H1 (cell line): ENCODE results near the gene PTGIS. TPM values are rescaled to one million over a fixed set of nuclear protein-coding genes. Genes with fewer than 3 reads are reported as not detected.

Source experiments
- CTCF ChIA-PET: fragments of 300-600 bp; sonication (Branson Sonifier 250); formaldehyde crosslinking; loops from one replicate; lab custom pipeline; 2021; ENCODE audit not compliant: partially characterized antibody; lab: Charles Lee
- POLR2A ChIA-PET: fragments of 300-600 bp; sonication (Branson Sonifier 250); formaldehyde crosslinking; loops from one replicate; lab custom pipeline; 2021; ENCODE audit warnings: inconsistent platforms; ENCODE audit not compliant: partially characterized antibody; lab: Charles Lee
- DNase-seq, 2 experiments: peaks; one replicate each; pipeline versions ENCODE4 v3.0.0 to v3.0.0-alpha.2; 2010 to 2022; ENCODE audit warnings: low spot score in 2 of 2, low read depth in 1 of 2, mixed read lengths in 1 of 2
- FAIRE-seq: peaks from 2 replicates; lab custom pipeline; 2011; peaks lifted over from hg19 to GRCh38; lab: Jason Lieb, UNC
- H2AFZ ChIP-seq: 2 replicates; pipeline ENCODE4 v1.8.1; 2012; ENCODE audit warnings: low read length, inconsistent platforms
- H2AK5ac ChIP-seq: 2 replicates; pipeline ENCODE4 v1.6.1; 2013; ENCODE audit warnings: low read depth, low read length
- H2BK120ac ChIP-seq: replicated peaks from 2 replicates; pipeline ENCODE3; 2013; ENCODE audit warnings: low read depth, low read length, inconsistent platforms
- H2BK12ac ChIP-seq: 2 replicates; pipeline ENCODE4 v1.6.1; 2013; ENCODE audit warnings: low read depth, low read length
- H2BK15ac ChIP-seq: 2 replicates; pipeline ENCODE4 v1.6.1; 2013; ENCODE audit warnings: low read length
- H2BK20ac ChIP-seq: 2 replicates; pipeline ENCODE4 v1.6.1; 2013; ENCODE audit warnings: low read length
- H2BK5ac ChIP-seq: 2 replicates; pipeline ENCODE4 v1.6.1; 2013; ENCODE audit warnings: low read depth, low read length
- H3K14ac ChIP-seq: 2 replicates; pipeline ENCODE4 v1.6.1; 2013; ENCODE audit warnings: inconsistent platforms; ENCODE audit not compliant: insufficient read length
- H3K18ac ChIP-seq: 2 replicates; pipeline ENCODE4 v1.6.1; 2013; ENCODE audit warnings: low read length; ENCODE audit errors: extremely low read depth
- H3K23ac ChIP-seq: 2 replicates; pipeline ENCODE4 v1.6.1; 2013; ENCODE audit warnings: inconsistent platforms; ENCODE audit not compliant: insufficient read length
- H3K23me2 ChIP-seq: 2 replicates; pipeline ENCODE4 v1.6.1; 2013; ENCODE audit warnings: low read depth, low read length
- H3K27ac ChIP-seq: 2 replicates; pipeline ENCODE4 v1.6.1; 2011; ENCODE audit warnings: low read depth, low read length, inconsistent platforms
- H3K27me3 ChIP-seq, 4 experiments: replicated peaks in 1 of 4; 1 replicate in 1 of 4; 2 replicates in 3 of 4; pipeline versions ENCODE4 v1.6.1 to v1.8.1; 2011 to 2013; ENCODE audit warnings: low read length in 3 of 4, mild to moderate bottlenecking in 3 of 4, inconsistent platforms in 2 of 4, mixed read lengths in 2 of 4, moderate library complexity in 1 of 4; ENCODE audit not compliant: control insufficient read depth in 3 of 4, insufficient read depth in 3 of 4; ENCODE audit errors: extremely low read depth in 1 of 4
- H3K36me3 ChIP-seq, 4 experiments: 2 replicates each; pipeline versions ENCODE4 v1.6.1 to v1.8.1; 2011 to 2013; ENCODE audit warnings: mild to moderate bottlenecking in 4 of 4, low read length in 3 of 4, moderate library complexity in 2 of 4, control low read depth in 1 of 4, inconsistent platforms in 1 of 4; ENCODE audit not compliant: insufficient read depth in 4 of 4, control insufficient read depth in 2 of 4
- H3K4ac ChIP-seq: replicated peaks from 2 replicates; pipeline ENCODE3; 2013; ENCODE audit warnings: low read length, low read depth, mixed read lengths, inconsistent platforms; ENCODE audit not compliant: insufficient read length
- H3K4me1 ChIP-seq, 4 experiments: replicated peaks in 1 of 4; 1 replicate in 1 of 4; 2 replicates in 3 of 4; pipeline versions ENCODE4 v1.6.1 to v1.8.1; 2011 to 2013; ENCODE audit warnings: low read length in 3 of 4, inconsistent platforms in 2 of 4, mixed read lengths in 1 of 4; ENCODE audit not compliant: insufficient read depth in 4 of 4, control insufficient read depth in 3 of 4
- H3K4me2 ChIP-seq, 2 experiments: 2 replicates each; pipeline versions ENCODE4 v1.6.1 to v1.8.1; 2011 to 2013; ENCODE audit warnings: low read depth in 2 of 2, low read length in 2 of 2, control low read depth in 1 of 2, inconsistent platforms in 1 of 2, mild to moderate bottlenecking in 1 of 2; ENCODE audit not compliant: insufficient read depth in 1 of 2
- H3K4me3 ChIP-seq, 4 experiments: fragments of 200-600, 300-600 bp in 1 of 4; sonication (generic), shearing (Covaris generic), sonication (Bioruptor Twin) in 1 of 4; 2 replicates each; pipeline versions ENCODE4 v1.5.1 to v1.8.1; 2011 to 2016; ENCODE audit warnings: low read length in 4 of 4, low read depth in 3 of 4, control low read depth in 2 of 4, inconsistent platforms in 2 of 4, mild to moderate bottlenecking in 2 of 4, mixed read lengths in 1 of 4, moderate library complexity in 1 of 4; ENCODE audit not compliant: insufficient read depth in 2 of 4; ENCODE audit errors: extremely low read depth in 1 of 4
- H3K56ac ChIP-seq: replicated peaks from 2 replicates; pipeline ENCODE3; 2013; ENCODE audit warnings: low read depth, mild to moderate bottlenecking, mixed read lengths, low read length, inconsistent platforms; ENCODE audit not compliant: insufficient read length
- H3K79me1 ChIP-seq: 2 replicates; pipeline ENCODE4 v1.6.1; 2013; ENCODE audit warnings: low read depth, low read length, control low read depth
- H3K79me2 ChIP-seq, 2 experiments: 2 replicates each; pipeline versions ENCODE4 v1.6.1 to v1.8.1; 2012 to 2013; ENCODE audit warnings: low read length in 2 of 2, mild to moderate bottlenecking in 2 of 2, inconsistent platforms in 1 of 2; ENCODE audit not compliant: insufficient read depth in 2 of 2, control insufficient read depth in 1 of 2
- H3K9ac ChIP-seq, 4 experiments: replicated peaks in 1 of 4; 1 replicate in 1 of 4; 2 replicates in 3 of 4; pipeline versions ENCODE4 v1.6.1 to v1.8.1; 2011 to 2013; ENCODE audit warnings: low read depth in 3 of 4, low read length in 3 of 4, control low read depth in 2 of 4, mild to moderate bottlenecking in 2 of 4, moderate library complexity in 2 of 4, inconsistent platforms in 1 of 4; ENCODE audit errors: extremely low read depth in 1 of 4
- H3K9me3 ChIP-seq, 2 experiments: 2 replicates each; pipeline versions ENCODE4 v1.6.1 to v1.8.1; 2012 to 2013; ENCODE audit warnings: mild to moderate bottlenecking in 2 of 2, moderate library complexity in 2 of 2, control low read depth in 1 of 2, inconsistent platforms in 1 of 2, low read depth in 1 of 2, low read length in 1 of 2, mixed read lengths in 1 of 2; ENCODE audit not compliant: insufficient read depth in 2 of 2
- H4K20me1 ChIP-seq, 2 experiments: replicated peaks in 1 of 2; 2 replicates each; pipeline versions ENCODE3 to v1.8.1; 2011 to 2013; ENCODE audit warnings: inconsistent platforms in 2 of 2, low read length in 2 of 2, mild to moderate bottlenecking in 1 of 2; ENCODE audit not compliant: insufficient read depth in 2 of 2, control insufficient read depth in 1 of 2
- H4K5ac ChIP-seq: 2 replicates; pipeline ENCODE4 v1.6.1; 2013; ENCODE audit warnings: low read length, low read depth, mixed read lengths, inconsistent platforms; ENCODE audit not compliant: insufficient read length
- H4K8ac ChIP-seq: 2 replicates; pipeline ENCODE4 v1.8.0; 2013; ENCODE audit warnings: mild to moderate bottlenecking, moderate library complexity, low read length, inconsistent platforms; ENCODE audit not compliant: insufficient read depth; ENCODE audit errors: extremely low read depth
- H4K91ac ChIP-seq: replicated peaks from 2 replicates; pipeline ENCODE3; 2013; ENCODE audit warnings: low read length, mixed read lengths, inconsistent platforms; ENCODE audit not compliant: insufficient read length
- ASH2L ChIP-seq: fragments of 200-600, 300-600 bp; sonication (generic); IDR thresholded peaks from one replicate; pipeline ENCODE4 v1.7.1; 2017; ENCODE audit warnings: low read length
- BCL11A ChIP-seq, 2 experiments: IDR thresholded peaks; one replicate each; pipeline ENCODE4 v1.6.1; 2011; ENCODE audit warnings: low read depth in 2 of 2, low read length in 2 of 2, mild to moderate bottlenecking in 2 of 2
- CEBPB ChIP-seq: IDR thresholded peaks from 2 replicates; pipeline ENCODE4 v1.6.1; 2012; ENCODE audit warnings: low read depth, low read length
- EZH2 ChIP-seq: fragments of 200-600 bp; sonication (generic); IDR thresholded peaks from 2 replicates; pipeline ENCODE4 v1.7.1; 2012; ENCODE audit warnings: low read depth, mild to moderate bottlenecking, moderate library complexity, low read length, inconsistent platforms; ENCODE audit not compliant: severe bottlenecking
- JUND ChIP-seq: IDR thresholded peaks from 2 replicates; pipeline ENCODE4 v1.6.1; 2011; ENCODE audit warnings: mild to moderate bottlenecking, improper control_type of control experiment, low read length
- MAX ChIP-seq: IDR thresholded peaks from 2 replicates; pipeline ENCODE4 v1.6.1; 2012; ENCODE audit warnings: inconsistent platforms
- NRF1 ChIP-seq: IDR thresholded peaks from 2 replicates; pipeline ENCODE4 v1.6.1; 2011; ENCODE audit warnings: mild to moderate bottlenecking, low read depth, low read length, improper control_type of control experiment
- POU5F1 ChIP-seq: IDR thresholded peaks from 2 replicates; pipeline ENCODE4 v1.6.1; 2011; ENCODE audit warnings: low read depth, mild to moderate bottlenecking, low read length, moderate library complexity
- SAP30 ChIP-seq: fragments of 300-600 bp; sonication (generic); IDR thresholded peaks from 2 replicates; pipeline ENCODE4 v1.7.1; 2012; ENCODE audit warnings: low read length, moderate library complexity, mild to moderate bottlenecking, inconsistent platforms; ENCODE audit not compliant: insufficient read depth, insufficient replicate concordance
- SP1 ChIP-seq: IDR thresholded peaks from 2 replicates; pipeline ENCODE4 v1.6.1; 2011; ENCODE audit warnings: low read depth, low read length
- USF2 ChIP-seq: IDR thresholded peaks from 2 replicates; pipeline ENCODE4 v1.6.1; 2011; ENCODE audit warnings: low read length, improper control_type of control experiment
- WGBS, 2 experiments: shearing (Covaris generic) in 1 of 2; methylation state at CpG; one replicate each; pipeline versions ENCODE4 v1.1.6 to v1.1.7; 2013 to 2015; ENCODE audit warnings: low lambda C conversion rate in 2 of 2, mixed read lengths in 2 of 2, inconsistent platforms in 1 of 2, low coverage in 1 of 2, missing lambda C conversion rate in 1 of 2; ENCODE audit not compliant: insufficient replicate concordance in 2 of 2, insufficient coverage in 1 of 2, insufficient read length in 1 of 2; ENCODE audit errors: extremely low coverage in 1 of 2, missing lambda C conversion rate in 1 of 2; 5-methylcytosine and 5-hydroxymethylcytosine counted together
- polyA plus RNA-seq, 7 experiments: library from polyadenylated mRNA; depleted of rRNA in 3 of 7; stranded (reverse) in 5 of 7; unstranded in 2 of 7; fragments of >200 nt in 5 of 7; fragments of 200-250 nt in 2 of 7; gene quantifications; 1 replicate in 5 of 7; 2 replicates in 1 of 7; 4 replicates in 1 of 7; pipeline versions ENCODE4 v1.2.1 to v1.2.3, GENCODE V29; 2011 to 2013; ENCODE audit warnings: missing spikeins in 2 of 7, mixed read lengths in 2 of 7
- total RNA-seq: library from RNA; stranded (reverse); fragmentation: NEBNext Ultra II Directional; extraction: Animal tissue kit (Norgen Biotek cat#: 25700); gene quantifications from 2 replicates; pipeline ENCODE4 v1.2.1, GENCODE V29; 2021

PTGIS gene
- total and polyA plus RNA-seq, 2 of the 8 experiments (the other 6 are each of a cell fraction or from before 2014, with no cell fraction given), result 29.9 to 35.5 TPM

DNA sequence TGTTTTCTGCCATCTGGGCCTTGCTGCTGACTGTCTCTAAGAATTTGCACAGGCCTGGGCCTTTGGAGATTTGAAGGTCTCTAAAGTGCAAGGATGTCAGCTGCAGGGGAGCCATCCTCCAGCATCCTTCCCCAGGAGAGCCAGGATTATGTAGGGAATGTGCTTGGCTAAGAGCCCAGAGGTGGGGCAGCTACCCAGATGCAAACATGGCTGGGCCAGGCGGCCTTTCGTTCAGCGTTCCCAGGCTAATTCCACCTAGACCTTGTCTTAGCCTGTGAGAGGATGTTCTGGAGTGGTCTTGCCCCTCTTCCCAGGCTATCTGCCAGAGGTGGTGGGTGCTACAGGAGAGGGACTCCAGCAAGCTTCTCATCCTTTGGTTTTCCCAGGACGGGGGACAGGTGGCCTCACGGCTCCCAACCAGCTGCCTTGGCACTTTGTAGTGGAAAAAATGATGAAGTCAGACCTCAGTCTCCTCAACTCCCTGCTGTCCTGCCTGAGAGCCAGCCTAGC is 7.7 kb upstream of the PTGIS start:
- WGBS, 2 experiments, result 96% methylated on average over 5 of the region's 5 CpGs; no CpG with 5 or more reads in 1 of the 2 experiments
- CTCF ChIA-PET, result interaction anchor here (1.0 to 1.6 kb wide), 2 partner anchors 33 to 34 kb away, joined by 5 to 7 read pairs; no protein-coding TSS in a partner anchor
- peaks cover 5 to 12% (median 7%) of the 10 kb centered on the region in 4 experiments for H3K4me1 ChIP-seq
- H2AFZ ChIP-seq, result peak overlapping the region; percentile 64; the same call in 1 of the 2 replicates
- POLR2A ChIA-PET, result interaction anchor here (0.8 to 1.6 kb wide), 2 partner anchors 10 to 295 kb away, joined by 3 to 4 read pairs; no protein-coding TSS in a partner anchor
- no peak overlapping the region for H3K14ac ChIP-seq
- H4K8ac ChIP-seq, result no peak overlapping the region
- H2BK120ac ChIP-seq, result no peak overlapping the region
- H4K91ac ChIP-seq, result no peak overlapping the region
- no peak overlapping the region for H2BK15ac ChIP-seq
- no peak overlapping the region for H3K18ac ChIP-seq
- no peak overlapping the region for H4K5ac ChIP-seq
- H3K9me3 ChIP-seq, result no peaks in the 10 kb centered on the region
- FAIRE-seq (no peak), DNase-seq (no peak)
- H3K4me2 ChIP-seq, result no peak overlapping the region
- 0 out of 2 replicates have a peak overlapping the region, but pooled peaks have one; percentile 63 for H2BK20ac ChIP-seq
- no peak overlapping the region for H3K27ac ChIP-seq
- H3K4me3 ChIP-seq, result no peak overlapping the region
- no peak overlapping the region for H3K56ac ChIP-seq
- H2AK5ac ChIP-seq, result no peak overlapping the region
- H3K27me3 ChIP-seq, result no peaks in the 10 kb centered on the region
- no peak overlapping the region for H3K23ac ChIP-seq
- no peaks in the 10 kb centered on the region for H3K79me1 ChIP-seq
- no peak overlapping the region for H3K4ac ChIP-seq
- H3K9ac ChIP-seq, result no peak overlapping the region
- no peaks in the 10 kb centered on the region for H3K23me2 ChIP-seq
- H3K36me3 ChIP-seq, result no peaks in the 10 kb centered on the region
- H3K79me2 ChIP-seq, result no peaks in the 10 kb centered on the region
- no peak overlapping the region for H2BK5ac ChIP-seq
- H4K20me1 ChIP-seq, result no peaks in the 10 kb centered on the region
- H2BK12ac ChIP-seq, result no peak overlapping the region
- TF ChIP-seq MAX (no peak), USF2 (no peak), CEBPB (no peak), SAP30 (no peak), NRF1 (no peak), EZH2 (no peak), BCL11A (IDR thresholded peaks at IDR 0.05; ENCODE audit: low read depth in 2 of 2, low read length in 2 of 2) (no peak), JUND (no peak), ASH2L (no peak), SP1 (no peak), POU5F1 (no peak)
